ENCODE measurements around the gene RTEL1. TPM values are rescaled to one million over a fixed set of nuclear protein-coding genes. Genes with fewer than 3 reads are reported as not detected.

The RTEL1 gene
- total RNA-seq, 1 experiment from 2014 or later: 6.3 TPM

GRCh38 chr20:63696628-63697356 lies 38.7 kb downstream of the RTEL1 start, which contains the start of gene TNFRSF6B:
TSS of gene TNFRSF6B (plus strand) at chr20:63696652. CDS start at chr20:63696768, 116 bp downstream.
- DNase-seq (ENCODE audit: extremely low read depth, low read depth): no peak

GRCh38 chr20:63697357-63697867 lies 39.3 kb downstream of the RTEL1 start:
- DNase-seq (ENCODE audit: extremely low read depth, low read depth): no peak

DNA sequence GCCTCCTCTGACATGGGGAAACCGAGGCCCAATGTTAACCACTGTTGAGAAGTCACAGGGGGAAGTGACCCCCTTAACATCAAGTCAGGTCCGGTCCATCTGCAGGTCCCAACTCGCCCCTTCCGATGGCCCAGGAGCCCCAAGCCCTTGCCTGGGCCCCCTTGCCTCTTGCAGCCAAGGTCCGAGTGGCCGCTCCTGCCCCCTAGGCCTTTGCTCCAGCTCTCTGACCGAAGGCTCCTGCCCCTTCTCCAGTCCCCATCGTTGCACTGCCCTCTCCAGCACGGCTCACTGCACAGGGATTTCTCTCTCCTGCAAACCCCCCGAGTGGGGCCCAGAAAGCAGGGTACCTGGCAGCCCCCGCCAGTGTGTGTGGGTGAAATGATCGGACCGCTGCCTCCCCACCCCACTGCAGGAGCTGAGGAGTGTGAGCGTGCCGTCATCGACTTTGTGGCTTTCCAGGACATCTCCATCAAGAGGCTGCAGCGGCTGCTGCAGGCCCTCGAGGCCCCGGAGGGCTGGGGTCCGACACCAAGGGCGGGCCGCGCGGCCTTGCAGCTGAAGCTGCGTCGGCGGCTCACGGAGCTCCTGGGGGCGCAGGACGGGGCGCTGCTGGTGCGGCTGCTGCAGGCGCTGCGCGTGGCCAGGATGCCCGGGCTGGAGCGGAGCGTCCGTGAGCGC lies 39.9 kb downstream of the RTEL1 start:
- DNase-seq (ENCODE audit: extremely low read depth, low read depth): no peak

GRCh38 chr20:63698739-63699465 lies 40.8 kb downstream of the RTEL1 start:
- DNase-seq (ENCODE audit: extremely low read depth, low read depth): no peak

DNA sequence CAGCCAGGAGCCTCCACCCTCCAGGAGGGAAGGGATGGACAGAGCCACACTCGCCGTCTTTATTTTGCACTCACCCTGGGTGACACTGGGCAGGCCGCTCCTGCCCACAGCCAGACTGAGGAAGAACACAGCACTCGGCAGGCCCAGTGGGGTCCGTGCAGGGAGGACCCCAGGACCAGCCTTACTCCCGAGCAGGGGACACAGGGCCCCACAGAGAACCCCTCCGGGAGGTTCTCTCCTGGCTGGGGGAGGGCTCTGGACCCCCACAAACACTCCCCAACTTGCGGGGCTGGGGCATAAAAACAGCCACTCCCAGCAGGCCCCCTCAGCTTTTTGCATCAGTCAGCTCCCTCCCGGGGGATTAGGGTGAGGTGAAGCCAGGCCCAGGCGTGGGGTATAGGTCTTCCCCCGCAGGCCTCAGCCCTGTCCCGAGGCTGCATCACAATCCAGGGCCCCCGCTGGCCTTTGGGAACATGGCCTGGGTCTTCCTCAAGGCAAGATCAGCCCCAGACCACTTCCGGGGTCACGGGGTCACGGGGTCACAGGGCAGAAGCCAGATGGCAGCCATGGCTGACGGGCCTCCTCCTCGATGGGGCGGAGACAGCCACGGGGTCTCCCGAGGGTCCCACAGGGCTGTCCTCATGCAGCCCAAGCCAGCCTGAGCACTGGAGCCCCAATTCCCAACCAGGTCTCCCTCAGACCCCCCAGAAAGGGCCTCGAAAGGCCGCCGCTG lies 41.5 kb downstream of the RTEL1 start:
- DNase-seq (ENCODE audit: extremely low read depth, low read depth): no peak

DNA sequence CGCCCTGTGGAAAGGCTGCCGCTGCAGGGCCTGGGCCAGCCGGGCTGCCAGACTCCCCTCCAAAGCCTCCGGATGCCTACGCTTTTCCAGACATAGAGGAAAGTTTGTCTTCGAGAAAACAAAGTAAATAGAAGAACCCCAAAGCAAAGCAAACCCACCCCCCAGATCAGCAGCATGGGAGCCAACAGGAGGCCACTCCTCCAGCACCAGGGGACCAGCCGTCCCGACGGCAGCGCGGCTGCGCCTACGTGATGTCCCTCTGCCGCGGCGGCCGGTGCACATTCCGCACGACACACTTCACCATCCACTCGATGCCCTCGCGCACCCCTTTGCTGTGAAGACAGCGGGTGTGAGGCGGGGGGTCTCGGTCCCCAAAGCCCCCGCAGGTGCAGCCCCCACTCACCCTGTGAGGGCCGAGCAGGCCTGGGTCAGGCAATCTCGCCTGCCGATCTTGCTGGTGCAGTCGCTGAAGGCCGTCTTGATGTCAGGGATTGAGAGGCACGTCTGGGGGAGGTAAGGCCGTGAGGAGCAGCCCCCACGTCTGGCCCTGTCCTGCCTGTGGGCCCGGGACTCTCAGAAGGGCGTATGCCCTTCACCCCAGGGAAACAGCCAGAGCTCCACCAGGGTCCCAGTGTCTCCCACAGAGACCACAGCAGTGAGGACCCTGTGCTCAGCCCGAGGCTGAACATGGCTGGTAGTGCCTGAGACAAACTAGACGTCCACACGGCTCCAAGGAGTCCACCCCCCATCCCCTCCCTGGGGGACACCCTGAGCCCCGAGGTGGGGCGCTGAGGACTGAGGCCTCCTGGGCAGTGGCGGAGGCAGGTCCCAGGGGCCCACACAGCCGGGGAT lies 42.3 kb downstream of the RTEL1 start:
- no peak for DNase-seq (ENCODE audit: extremely low read depth, low read depth)

GRCh38 chr20:63701051-63701328 lies 42.9 kb downstream of the RTEL1 start:
- DNase-seq (ENCODE audit: extremely low read depth, low read depth): no peak

DNA sequence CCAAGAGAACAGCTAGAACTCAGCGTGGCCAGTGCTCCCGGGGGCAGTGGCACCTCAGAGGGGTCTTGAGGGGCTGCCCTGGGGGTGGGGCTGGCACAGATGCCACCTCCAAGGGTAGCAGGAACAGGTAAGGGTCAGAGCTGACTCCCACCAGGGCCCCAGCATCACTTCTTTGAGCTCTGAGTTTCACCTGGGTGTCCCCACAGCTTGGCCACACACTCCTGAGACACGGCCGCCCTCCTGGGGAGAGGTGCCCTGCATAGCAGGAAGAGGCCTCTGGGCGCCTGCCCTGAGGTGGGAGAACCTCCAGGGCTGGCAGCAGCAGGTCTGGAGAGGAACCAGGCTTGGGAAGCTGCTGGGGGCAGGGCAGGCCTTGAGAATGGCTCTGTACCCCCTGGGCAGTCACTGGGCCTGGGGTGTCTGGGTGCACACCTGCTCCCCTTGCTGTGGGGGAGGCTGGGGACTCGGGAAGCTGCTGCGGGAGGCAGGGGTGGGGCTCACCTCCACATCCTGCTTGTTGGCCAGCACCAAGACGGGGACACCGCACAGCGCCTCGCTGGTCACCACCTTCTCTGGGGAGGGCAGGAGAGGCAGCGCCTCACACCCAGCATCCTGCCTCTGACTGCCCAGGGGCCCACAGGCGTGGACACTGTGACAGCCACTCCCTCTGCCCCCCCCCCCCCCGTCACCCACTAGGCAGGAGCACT lies 43.4 kb downstream of the RTEL1 start:
- DNase-seq (ENCODE audit: extremely low read depth, low read depth): no peak

- no peak for DNase-seq (ENCODE audit: extremely low read depth, low read depth)
Measured at GRCh38 chr20:63702036-63702665, 44.0 kb downstream of the RTEL1 start.

DNA sequence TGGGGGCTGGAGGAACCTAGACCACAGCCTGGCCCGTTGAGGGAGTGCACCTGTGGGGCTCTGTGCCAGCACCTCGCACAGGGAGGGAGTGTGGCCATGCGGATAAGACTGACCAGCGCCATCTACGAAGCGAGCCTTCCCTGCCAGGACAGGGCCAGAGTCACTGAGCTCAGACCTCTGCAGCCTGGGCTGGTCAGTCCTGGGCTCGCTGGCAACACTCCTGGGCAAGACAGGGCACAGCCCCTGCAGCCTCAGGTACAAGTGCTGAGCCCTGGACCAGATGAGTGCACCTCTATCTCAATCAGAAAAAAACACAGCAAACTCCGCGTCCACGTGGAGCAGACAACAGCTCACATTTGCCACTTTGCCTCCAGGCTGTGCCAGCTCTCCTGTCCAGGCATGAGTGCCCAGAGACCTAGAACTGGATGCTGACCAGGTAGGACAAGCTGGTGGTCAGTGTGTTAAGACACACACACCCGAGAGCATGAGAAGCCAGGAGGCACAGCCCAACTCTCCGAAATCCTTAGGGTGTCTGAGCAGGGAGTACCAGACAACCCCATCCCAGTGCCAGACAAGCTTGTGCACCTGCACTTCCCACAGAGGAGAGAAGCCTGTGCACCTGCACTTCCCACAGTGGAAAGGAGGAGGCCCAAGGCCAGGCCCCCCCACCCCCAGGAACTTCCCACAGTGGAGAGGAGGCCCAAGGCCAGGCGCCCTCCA lies 44.8 kb downstream of the RTEL1 start:
- DNase-seq (ENCODE audit: extremely low read depth, low read depth): no peak

- DNase-seq (ENCODE audit: extremely low read depth, low read depth): no peak
Measured at GRCh38 chr20:63703471-63703975, 45.4 kb downstream of the RTEL1 start.

GRCh38 chr20:63703976-63704748 lies 46.0 kb downstream of the RTEL1 start:
- DNase-seq (ENCODE audit: extremely low read depth, low read depth): no peak

DNA sequence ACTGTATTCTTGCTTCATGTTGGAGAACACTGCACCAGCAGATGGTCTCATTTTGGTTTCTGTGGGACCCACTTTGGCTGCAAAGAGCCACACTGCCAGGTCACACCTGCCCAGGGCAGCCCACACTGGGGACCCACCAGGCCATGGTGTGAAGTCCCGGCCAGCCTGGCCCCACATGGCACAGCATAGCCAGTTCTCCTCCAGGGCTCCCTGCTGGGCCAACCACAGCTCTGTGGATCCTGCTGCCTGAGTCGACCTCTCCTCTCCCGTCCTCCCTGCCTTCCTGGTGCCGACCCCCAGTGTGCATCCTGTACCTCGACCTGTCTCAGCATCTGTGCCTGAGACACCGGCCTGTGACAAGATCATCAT lies 46.6 kb downstream of the RTEL1 start:
- DNase-seq (ENCODE audit: extremely low read depth, low read depth): no peak

- DNase-seq (ENCODE audit: extremely low read depth, low read depth): no peak
Measured at GRCh38 chr20:63705232-63706026, 47.3 kb downstream of the RTEL1 start.

DNA sequence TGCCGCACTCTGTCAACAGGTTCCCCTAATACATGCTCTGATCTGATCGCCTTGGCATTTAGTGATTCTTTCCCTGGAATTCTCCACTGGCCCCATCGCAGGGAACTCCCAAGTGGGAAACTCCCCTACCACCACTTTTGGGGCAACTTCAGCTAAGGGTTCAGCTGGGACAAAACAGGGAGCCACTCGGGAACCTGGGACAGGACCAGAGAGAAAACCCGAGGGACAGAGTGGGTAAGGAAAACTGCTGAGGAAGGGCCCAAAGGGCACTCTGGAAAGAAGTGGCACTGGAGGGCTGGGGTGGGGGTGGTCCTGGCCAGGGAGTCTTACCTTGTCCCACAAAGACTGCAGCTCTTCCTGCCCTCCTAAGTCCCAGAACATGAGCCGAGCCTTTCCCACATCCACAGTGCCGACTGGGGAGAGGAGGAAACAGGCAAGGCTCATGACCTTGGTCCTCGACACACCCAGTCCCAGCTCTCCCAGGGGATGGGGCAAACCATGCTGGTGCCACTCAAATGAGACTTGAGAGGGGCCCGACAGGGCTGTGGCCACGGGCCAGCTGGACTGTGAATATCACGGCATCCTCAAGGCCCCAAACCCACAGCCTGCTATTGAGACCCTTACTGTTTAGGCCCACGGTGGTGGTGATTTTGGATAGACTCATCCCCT lies 48.0 kb downstream of the RTEL1 start:
- DNase-seq (ENCODE audit: extremely low read depth, low read depth): no peak
